ENCODE measurements around the gene EEFSEC. TPM values are rescaled to one million over a fixed set of nuclear protein-coding genes. Genes with fewer than 3 reads are reported as not detected.

EEFSEC gene
- total RNA-seq, 1 donor from 2014 or later, result 6.1 TPM

- peaks cover 3% of the 10 kb centered on the region for H3K4me1 Mint-ChIP-seq (ENCODE audit: low read depth, unreplicated experiment)
- H2AFZ ChIP-seq (ENCODE audit: low read depth, low read length), result no peak overlapping the region
- peaks cover 11% of the 10 kb centered on the region for H4K20me1 ChIP-seq (ENCODE audit: insufficient read depth, low read length)
- no peaks in the 10 kb centered on the region for H3K27me3 ChIP-seq (ENCODE audit: insufficient read depth, low read length)
- no peak overlapping the region for H3K4me2 ChIP-seq (ENCODE audit: low read length)
- TF ChIP-seq EZH2 (IDR thresholded peaks at IDR 0.05; ENCODE audit: insufficient read depth, low read length) (no peak), CTCF (IDR thresholded peaks at IDR 0.05; ENCODE audit: insufficient read depth, low read depth, low read length) (no peak)
- H3K4me1 ChIP-seq (ENCODE audit: insufficient read depth, low read length), result no peaks in the 10 kb centered on the region
- no peaks in the 10 kb centered on the region for H3K36me3 ChIP-seq (ENCODE audit: insufficient read depth, low read length)
- H3K4me3 ChIP-seq (ENCODE audit: insufficient read depth, low read depth, low read length), result no peak overlapping the region
- H3K36me3 Mint-ChIP-seq (ENCODE audit: low read depth, unreplicated experiment), result peaks cover 2% of the 10 kb centered on the region
- FAIRE-seq (no peak), DNase-seq (ENCODE audit: low read depth) (no peak)
- peaks cover 20% of the 10 kb centered on the region for H3K27me3 Mint-ChIP-seq (ENCODE audit: low read depth, unreplicated experiment)
- no peaks in the 10 kb centered on the region for H3K9me3 ChIP-seq (ENCODE audit: insufficient read depth, low read depth, low read length)
- peaks cover 4% of the 10 kb centered on the region for H3K9me3 Mint-ChIP-seq (ENCODE audit: unreplicated experiment)
- no peak overlapping the region for H3K9ac ChIP-seq (ENCODE audit: low read length)
- no peaks in the 10 kb centered on the region for H3K79me2 ChIP-seq (ENCODE audit: insufficient read depth, low read length)
- no peak overlapping the region for H3K4me3 Mint-ChIP-seq (ENCODE audit: unreplicated experiment)
- H3K27ac Mint-ChIP-seq (ENCODE audit: unreplicated experiment), result no peak overlapping the region
- no peak overlapping the region for H3K27ac ChIP-seq (ENCODE audit: low read depth, low read length)
These were observed 163.2 kb downstream of the EEFSEC start for GRCh38 chr3:128316481-128316891.

DNA sequence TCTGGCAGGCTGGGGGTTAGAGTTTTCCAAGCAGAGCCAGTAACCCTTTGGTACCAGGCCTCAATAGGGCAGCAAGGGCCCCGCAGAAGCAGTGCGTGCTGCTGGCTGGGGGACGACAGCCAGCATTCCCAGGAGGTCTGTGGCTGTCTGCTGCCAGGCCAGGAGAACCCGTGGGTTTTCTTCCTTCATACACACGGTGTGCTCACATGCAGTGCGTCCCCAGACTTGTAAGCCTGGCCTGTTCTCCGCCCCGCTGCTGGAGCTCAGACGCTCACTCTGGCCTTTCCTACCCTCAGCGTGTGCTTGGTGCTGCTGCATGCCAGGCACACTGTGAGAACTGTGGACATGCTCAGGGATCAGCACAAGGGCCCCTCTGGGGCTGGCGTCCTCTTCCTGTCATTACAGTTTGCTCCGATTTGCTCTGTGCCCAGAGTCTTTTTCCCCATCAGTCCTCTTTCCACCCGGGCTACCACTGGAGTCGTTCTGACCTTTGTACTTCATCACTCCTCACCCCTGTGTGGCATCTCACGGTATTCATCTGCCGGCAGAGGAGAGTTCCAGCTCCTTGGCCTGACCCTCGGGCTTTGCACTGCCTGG, 163.9 kb downstream of the EEFSEC start:
- Histone ChIP-seq H4K20me1 (ENCODE audit: insufficient read depth, low read length) (peaks cover 11% of the 10 kb centered on the region), H3K4me1 (ENCODE audit: insufficient read depth, low read length) (no peaks in the 10 kb centered on the region), H2AFZ (ENCODE audit: low read depth, low read length) (no peak overlapping the region), H3K27me3 (ENCODE audit: insufficient read depth, low read length) (no peaks in the 10 kb centered on the region), H3K36me3 (ENCODE audit: insufficient read depth, low read length) (no peaks in the 10 kb centered on the region), H3K4me2 (ENCODE audit: low read length) (no peak overlapping the region), H3K27ac (ENCODE audit: low read depth, low read length) (no peak overlapping the region), H3K9ac (ENCODE audit: low read length) (no peak overlapping the region), H3K79me2 (ENCODE audit: insufficient read depth, low read length) (no peaks in the 10 kb centered on the region), H3K4me3 (ENCODE audit: insufficient read depth, low read depth, low read length) (no peak overlapping the region), H3K9me3 (ENCODE audit: insufficient read depth, low read depth, low read length) (no peaks in the 10 kb centered on the region)
- Mint-ChIP-seq H3K4me1 (ENCODE audit: low read depth, unreplicated experiment) (peaks cover 3% of the 10 kb centered on the region), H3K27ac (ENCODE audit: unreplicated experiment) (no peak overlapping the region), H3K36me3 (ENCODE audit: low read depth, unreplicated experiment) (peaks cover 2% of the 10 kb centered on the region), H3K27me3 (ENCODE audit: low read depth, unreplicated experiment) (peaks cover 16% of the 10 kb centered on the region), H3K4me3 (ENCODE audit: unreplicated experiment) (no peak overlapping the region), H3K9me3 (ENCODE audit: unreplicated experiment) (peaks cover 4% of the 10 kb centered on the region)
- DNase-seq (ENCODE audit: low read depth) (no peak), FAIRE-seq (no peak)
- no peak for TF ChIP-seq CTCF (IDR thresholded peaks at IDR 0.05; ENCODE audit: insufficient read depth, low read depth, low read length)
- no peak for TF ChIP-seq EZH2 (IDR thresholded peaks at IDR 0.05; ENCODE audit: insufficient read depth, low read length)

DNA sequence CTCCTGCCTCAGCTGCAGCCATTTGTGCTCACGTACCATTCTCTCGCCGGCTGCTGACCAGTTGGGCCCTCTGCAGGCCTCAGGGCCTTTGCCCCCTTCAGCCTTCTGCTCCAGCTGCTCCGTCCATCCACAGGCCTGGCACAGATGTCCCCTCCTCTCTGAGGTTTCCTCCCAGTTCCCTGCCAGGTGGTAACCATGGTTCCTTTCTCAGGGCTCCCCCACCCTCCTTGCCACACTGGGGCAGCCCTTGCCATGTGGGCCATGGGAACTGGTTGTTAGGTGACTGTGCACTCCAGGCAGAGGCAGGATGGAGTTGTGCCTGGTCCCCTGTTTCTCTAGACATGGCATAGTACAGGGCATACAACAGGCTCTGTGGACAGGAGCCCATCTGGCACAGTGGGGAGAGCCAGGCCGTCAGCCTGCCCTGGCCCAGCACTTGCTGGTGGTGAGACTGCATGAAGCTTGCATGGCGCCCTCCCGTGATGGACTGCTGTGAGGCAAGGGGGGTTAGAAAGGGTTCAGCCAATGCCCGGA, 164.5 kb downstream of the EEFSEC start:
- no peak for FAIRE-seq
- Histone ChIP-seq H3K4me3 (ENCODE audit: insufficient read depth, low read depth, low read length) (no peak overlapping the region), H3K9ac (ENCODE audit: low read length) (no peak overlapping the region), H3K27me3 (ENCODE audit: insufficient read depth, low read length) (no peaks in the 10 kb centered on the region), H2AFZ (ENCODE audit: low read depth, low read length) (no peak overlapping the region), H4K20me1 (ENCODE audit: insufficient read depth, low read length) (peaks cover 11% of the 10 kb centered on the region), H3K4me1 (ENCODE audit: insufficient read depth, low read length) (no peaks in the 10 kb centered on the region), H3K9me3 (ENCODE audit: insufficient read depth, low read depth, low read length) (no peaks in the 10 kb centered on the region), H3K79me2 (ENCODE audit: insufficient read depth, low read length) (no peaks in the 10 kb centered on the region), H3K36me3 (ENCODE audit: insufficient read depth, low read length) (no peaks in the 10 kb centered on the region), H3K4me2 (ENCODE audit: low read length) (no peak overlapping the region), H3K27ac (ENCODE audit: low read depth, low read length) (no peak overlapping the region)
- H3K9me3 Mint-ChIP-seq (ENCODE audit: unreplicated experiment), result peaks cover 1% of the 10 kb centered on the region
- H3K4me3 Mint-ChIP-seq (ENCODE audit: unreplicated experiment), result no peak overlapping the region
- TF ChIP-seq CTCF (IDR thresholded peaks at IDR 0.05; ENCODE audit: insufficient read depth, low read depth, low read length) (no peak), EZH2 (IDR thresholded peaks at IDR 0.05; ENCODE audit: insufficient read depth, low read length) (no peak)
- peaks cover 3% of the 10 kb centered on the region for H3K4me1 Mint-ChIP-seq (ENCODE audit: low read depth, unreplicated experiment)
- H3K27ac Mint-ChIP-seq (ENCODE audit: unreplicated experiment), result no peak overlapping the region
- peaks cover 16% of the 10 kb centered on the region for H3K27me3 Mint-ChIP-seq (ENCODE audit: low read depth, unreplicated experiment)
- H3K36me3 Mint-ChIP-seq (ENCODE audit: low read depth, unreplicated experiment), result peaks cover 2% of the 10 kb centered on the region
- no peak for DNase-seq (ENCODE audit: low read depth)
